Mammary epithelial cell (primary cell): ENCODE measurements around the gene MLH3.

Source experiments
- EZH2 ChIP-seq: IDR thresholded peaks from 2 replicates; pipeline ENCODE4 v1.6.1; 2012; ENCODE audit warnings: low read length, inconsistent platforms, borderline replicate concordance
- TF ChIP-seq, protein P1 (sequence below), 2 donors: IDR thresholded peaks in 1 of 2; conservative IDR thresholded peaks in 1 of 2; 2 replicates each; pipeline ENCODE4 v1.5.1; 2011 to 2012; ENCODE audit warnings: inconsistent platforms in 2 of 2, low read length in 2 of 2, mild to moderate bottlenecking in 2 of 2, control low read depth in 1 of 2, low read depth in 1 of 2; ENCODE audit not compliant: insufficient read depth in 1 of 2; ENCODE audit errors: extremely low read depth in 1 of 2

GRCh38 chr14:75081660-75082229 is 30.5 kb upstream of the MLH3 start:
- TF ChIP-seq, protein P1, sequence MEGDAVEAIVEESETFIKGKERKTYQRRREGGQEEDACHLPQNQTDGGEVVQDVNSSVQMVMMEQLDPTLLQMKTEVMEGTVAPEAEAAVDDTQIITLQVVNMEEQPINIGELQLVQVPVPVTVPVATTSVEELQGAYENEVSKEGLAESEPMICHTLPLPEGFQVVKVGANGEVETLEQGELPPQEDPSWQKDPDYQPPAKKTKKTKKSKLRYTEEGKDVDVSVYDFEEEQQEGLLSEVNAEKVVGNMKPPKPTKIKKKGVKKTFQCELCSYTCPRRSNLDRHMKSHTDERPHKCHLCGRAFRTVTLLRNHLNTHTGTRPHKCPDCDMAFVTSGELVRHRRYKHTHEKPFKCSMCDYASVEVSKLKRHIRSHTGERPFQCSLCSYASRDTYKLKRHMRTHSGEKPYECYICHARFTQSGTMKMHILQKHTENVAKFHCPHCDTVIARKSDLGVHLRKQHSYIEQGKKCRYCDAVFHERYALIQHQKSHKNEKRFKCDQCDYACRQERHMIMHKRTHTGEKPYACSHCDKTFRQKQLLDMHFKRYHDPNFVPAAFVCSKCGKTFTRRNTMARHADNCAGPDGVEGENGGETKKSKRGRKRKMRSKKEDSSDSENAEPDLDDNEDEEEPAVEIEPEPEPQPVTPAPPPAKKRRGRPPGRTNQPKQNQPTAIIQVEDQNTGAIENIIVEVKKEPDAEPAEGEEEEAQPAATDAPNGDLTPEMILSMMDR (conservative IDR thresholded peaks at IDR 0.05 in 1 of 2, IDR thresholded peaks at IDR 0.05 in 1 of 2; ENCODE audit: extremely low read depth in 1 of 2, insufficient read depth in 1 of 2, low read depth in 1 of 2, low read length in 2 of 2) = no peak
- TF ChIP-seq EZH2 = no peak
